ENCODE results near the gene DLGAP3. TPM values are rescaled to one million over a fixed set of nuclear protein-coding genes. Genes with fewer than 3 reads are reported as not detected.

DLGAP3 gene
- total and polyA plus RNA-seq, 2 donors (not counting 3 experiments of a cell fraction or from before 2014, with no cell fraction given): 0.04 to 0.20 TPM

GRCh38 chr1:34901919-34902318, 27.5 kb downstream of the DLGAP3 start:
- dilution Hi-C loops (cut with MboI; ENCODE audit: extremely low pct_ligation_motif_present, low sequenced_read_pairs): no loop called here
- no TSS peak for BruUV-seq (replicated peaks)
- CTCF ChIA-PET: no interaction called here

GRCh38 chr1:34900775-34901502, 28.5 kb downstream of the DLGAP3 start:
- no peaks in the 10 kb centered on the region for H3K36me3 ChIP-seq (ENCODE audit: control insufficient read depth in 2 of 2, extremely low read depth in 1 of 2, insufficient read depth in 2 of 2, low read length in 2 of 2)
- no peaks in the 10 kb centered on the region for H3K79me2 ChIP-seq (ENCODE audit: control insufficient read depth, insufficient read depth, low read length)
- TF ChIP-seq CTCF (IDR thresholded peaks at IDR 0.05; ENCODE audit: extremely low read depth in 1 of 2, insufficient read depth in 1 of 2, low read depth in 1 of 2, low read length in 2 of 2): no peak
- no peak overlapping the region for H3K4me3 ChIP-seq (replicated peaks in 1 of 3; ENCODE audit: insufficient read depth in 1 of 3, low read depth in 1 of 3, low read length in 3 of 3)
- no peaks in the 10 kb centered on the region for H4K20me1 ChIP-seq (replicated peaks; ENCODE audit: control insufficient read depth, extremely low read depth, insufficient read depth, low read length)
- no peaks in the 10 kb centered on the region for H3K4me1 ChIP-seq (ENCODE audit: control insufficient read depth, extremely low read depth, insufficient read depth, low read length)
- H3K27ac ChIP-seq (ENCODE audit: insufficient read depth, low read depth, low read length): no peak overlapping the region
- H3K27me3 ChIP-seq (ENCODE audit: control insufficient read depth in 2 of 2, insufficient read depth in 2 of 2, low read length in 2 of 2): no peaks in the 10 kb centered on the region
- H3K9ac ChIP-seq (replicated peaks; ENCODE audit: extremely low read depth, insufficient read depth, low read length): no peak overlapping the region
- DNase-seq (ENCODE audit: low read depth, low spot score) (no peak), FAIRE-seq (no peak)
- no peaks in the 10 kb centered on the region for H3K9me1 ChIP-seq (replicated peaks; ENCODE audit: control insufficient read depth, extremely low read depth, insufficient read depth, low read length)
- no TSS peak for BruUV-seq (replicated peaks)
- H2AFZ ChIP-seq (ENCODE audit: low read depth, low read length): no peak overlapping the region
- H3K9me3 ChIP-seq (replicated peaks; ENCODE audit: control insufficient read depth, insufficient read depth, low read length): no peaks in the 10 kb centered on the region
- no peak overlapping the region for H3K4me2 ChIP-seq (ENCODE audit: insufficient read depth, low read length)
- intact Hi-C loops (cut with micrococcal nuclease) (no loop called here), dilution Hi-C loops (cut with MboI; ENCODE audit: extremely low pct_ligation_motif_present, low sequenced_read_pairs) (no loop called here)
- ChIA-PET POLR2A (no interaction called here), CTCF (no interaction called here)

More at GRCh38 chr1:34901919-34902318, 27.5 kb downstream of the DLGAP3 start:
- no peak overlapping the region for H2AFZ ChIP-seq (ENCODE audit: low read depth, low read length)
- no peak overlapping the region for H3K4me3 ChIP-seq (replicated peaks in 1 of 3; ENCODE audit: insufficient read depth in 1 of 3, low read depth in 1 of 3, low read length in 3 of 3)
- FAIRE-seq (no peak), DNase-seq (ENCODE audit: low read depth, low spot score) (no peak)
- H3K79me2 ChIP-seq (ENCODE audit: control insufficient read depth, insufficient read depth, low read length): no peaks in the 10 kb centered on the region
- H3K4me1 ChIP-seq (ENCODE audit: control insufficient read depth, extremely low read depth, insufficient read depth, low read length): no peaks in the 10 kb centered on the region
- no peak overlapping the region for H3K4me2 ChIP-seq (ENCODE audit: insufficient read depth, low read length)
- intact Hi-C loops (cut with micrococcal nuclease): no loop called here
- H4K20me1 ChIP-seq (replicated peaks; ENCODE audit: control insufficient read depth, extremely low read depth, insufficient read depth, low read length): no peaks in the 10 kb centered on the region
- no peak overlapping the region for H3K9ac ChIP-seq (replicated peaks; ENCODE audit: extremely low read depth, insufficient read depth, low read length)
- POLR2A ChIA-PET: interaction anchor here (0.6 kb wide), 1 partner anchor 255 kb away, joined by 4 read pairs; no protein-coding TSS in a partner anchor
- no peak overlapping the region for H3K27ac ChIP-seq (ENCODE audit: insufficient read depth, low read depth, low read length)
- no peaks in the 10 kb centered on the region for H3K9me3 ChIP-seq (replicated peaks; ENCODE audit: control insufficient read depth, insufficient read depth, low read length)
- TF ChIP-seq POLR2AphosphoS5 (IDR thresholded peaks at IDR 0.05; ENCODE audit: insufficient read depth, low read depth, low read length) (no peak), MAX (IDR thresholded peaks at IDR 0.05; ENCODE audit: insufficient read depth, insufficient read length) (no peak), GATA2 (IDR thresholded peaks at IDR 0.05; ENCODE audit: insufficient read depth, insufficient read length, low read depth, low read length) (no peak), EZH2 (IDR thresholded peaks at IDR 0.05; ENCODE audit: borderline replicate concordance, low read depth, low read length, severe bottlenecking) (no peak)
- no peaks in the 10 kb centered on the region for H3K36me3 ChIP-seq (ENCODE audit: control insufficient read depth in 2 of 2, extremely low read depth in 1 of 2, insufficient read depth in 2 of 2, low read length in 2 of 2)
- H3K27me3 ChIP-seq (ENCODE audit: control insufficient read depth in 2 of 2, insufficient read depth in 2 of 2, low read length in 2 of 2): no peaks in the 10 kb centered on the region
- no peaks in the 10 kb centered on the region for H3K9me1 ChIP-seq (replicated peaks; ENCODE audit: control insufficient read depth, extremely low read depth, insufficient read depth, low read length)
